ENCODE measurements around the gene LUC7L2. TPM values are rescaled to one million over a fixed set of nuclear protein-coding genes. Genes with fewer than 3 reads are reported as not detected.
"Not testable (repeated sequence)": the region's sequence is repeated elsewhere in the genome, so short reads cannot be mapped to it uniquely, and the experiment has no call there.

LUC7L2 gene
- total and polyA plus RNA-seq, 9 donors: 28.5 to 80.4 (median 61.0) TPM

DNA sequence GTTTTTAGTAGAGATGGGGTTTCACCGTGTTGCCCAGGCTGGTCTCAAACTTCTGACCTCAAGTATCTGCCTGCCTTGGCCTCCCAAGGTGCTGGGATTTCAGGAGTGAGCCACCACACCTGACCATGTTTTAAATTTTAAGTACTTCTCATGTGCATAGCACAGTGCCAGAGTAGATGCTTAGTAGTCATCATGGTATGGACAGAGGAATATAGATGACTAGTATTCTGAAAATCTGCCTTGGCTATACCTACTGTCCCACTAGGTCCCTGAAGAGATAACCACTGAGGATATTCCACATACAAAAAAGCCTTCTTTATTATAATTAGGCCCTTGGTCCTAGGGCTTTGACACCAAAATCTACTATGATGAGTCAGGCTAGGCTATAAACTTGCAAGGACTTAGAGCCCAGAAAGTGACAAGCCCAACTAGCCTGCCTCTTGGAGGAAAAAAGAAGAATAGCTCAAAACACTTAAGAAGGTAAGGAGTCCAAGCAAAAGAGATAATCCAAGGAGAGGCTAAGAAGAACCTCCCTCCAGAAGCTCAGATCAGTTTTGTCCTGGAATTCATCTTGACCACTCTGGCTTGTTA, 34.0 kb downstream of the LUC7L2 start:
- DNase-seq: no peak
- Histone ChIP-seq H3K27me3 (ENCODE audit: control insufficient read depth, insufficient read depth, low read length) (no peaks in the 10 kb centered on the region), H3K27ac (ENCODE audit: low read length) (no peak overlapping the region), H3K9me3 (replicated peaks; ENCODE audit: control insufficient read depth, low read depth, low read length) (no peaks in the 10 kb centered on the region), H3K4me1 (ENCODE audit: control insufficient read depth, insufficient read depth, low read length) (no peaks in the 10 kb centered on the region), H3K36me3 (ENCODE audit: control insufficient read depth, insufficient read depth, low read length) (peaks cover 15% of the 10 kb centered on the region), H3K4me3 (ENCODE audit: low read length) (no peak overlapping the region)
- 83% methylated on average over 1 of the region's 1 CpG for WGBS (ENCODE audit: insufficient coverage)

GRCh38 chr7:139394540-139394939, 34.8 kb downstream of the LUC7L2 start:
- 94% methylated on average over 2 of the region's 3 CpGs for WGBS (ENCODE audit: insufficient coverage)
- Histone ChIP-seq H3K27ac (ENCODE audit: low read length) (no peak overlapping the region), H3K36me3 (ENCODE audit: control insufficient read depth, insufficient read depth, low read length) (peaks cover 15% of the 10 kb centered on the region), H3K4me1 (ENCODE audit: control insufficient read depth, insufficient read depth, low read length) (no peaks in the 10 kb centered on the region), H3K4me3 (ENCODE audit: low read length) (no peak overlapping the region), H3K9me3 (replicated peaks; ENCODE audit: control insufficient read depth, low read depth, low read length) (no peaks in the 10 kb centered on the region), H3K27me3 (ENCODE audit: control insufficient read depth, insufficient read depth, low read length) (no peaks in the 10 kb centered on the region)
- DNase-seq: no peak

DNA sequence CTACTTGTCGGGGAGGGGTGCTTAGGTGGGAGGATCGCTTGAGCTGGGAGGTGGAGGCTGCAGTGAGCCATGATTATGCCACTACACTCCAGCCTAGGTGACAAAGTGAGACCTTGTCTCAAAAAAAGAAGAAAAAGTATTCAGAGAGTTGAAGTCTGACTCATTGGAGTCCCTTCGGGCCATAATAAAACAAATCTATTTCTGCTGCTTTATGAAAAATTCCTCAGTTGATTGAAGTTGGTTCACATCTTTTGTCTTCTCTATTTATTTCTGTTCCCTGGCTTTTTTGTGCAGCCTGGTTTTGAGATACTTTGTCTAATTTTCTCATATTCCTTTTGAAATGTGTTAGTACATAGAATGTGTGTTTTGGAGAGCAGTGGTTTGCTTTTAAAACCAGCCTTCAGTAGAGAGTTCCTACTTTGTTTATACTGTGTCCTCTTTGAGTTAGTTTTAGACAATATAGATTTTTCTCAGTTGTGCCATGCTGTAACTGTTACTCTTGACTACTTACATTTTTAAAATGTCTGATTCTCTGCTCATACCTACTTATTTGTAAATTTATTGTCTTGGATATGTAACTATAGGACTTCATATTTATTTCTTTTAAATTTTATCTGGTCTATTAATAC, 36.7 kb downstream of the LUC7L2 start:
- WGBS (ENCODE audit: insufficient coverage): no CpG with 5 or more reads among the region's 3 CpGs
- H3K9me3 ChIP-seq (replicated peaks; ENCODE audit: control insufficient read depth, low read depth, low read length): no peaks in the 10 kb centered on the region
- no peak overlapping the region for H3K4me3 ChIP-seq (ENCODE audit: low read length)
- no peak for DNase-seq
- H3K4me1 ChIP-seq (ENCODE audit: control insufficient read depth, insufficient read depth, low read length): no peaks in the 10 kb centered on the region
- H3K27ac ChIP-seq (ENCODE audit: low read length): no peak overlapping the region
- peaks cover 13% of the 10 kb centered on the region for H3K36me3 ChIP-seq (ENCODE audit: control insufficient read depth, insufficient read depth, low read length)
- H3K27me3 ChIP-seq (ENCODE audit: control insufficient read depth, insufficient read depth, low read length): no peaks in the 10 kb centered on the region

GRCh38 chr7:139397192-139397591, 37.5 kb downstream of the LUC7L2 start:
- no peak for DNase-seq
- Histone ChIP-seq H3K36me3 (ENCODE audit: control insufficient read depth, insufficient read depth, low read length) (peaks cover 20% of the 10 kb centered on the region), H3K27ac (ENCODE audit: low read length) (no peak overlapping the region), H3K4me1 (ENCODE audit: control insufficient read depth, insufficient read depth, low read length) (no peaks in the 10 kb centered on the region), H3K4me3 (ENCODE audit: low read length) (no peak overlapping the region), H3K27me3 (ENCODE audit: control insufficient read depth, insufficient read depth, low read length) (no peaks in the 10 kb centered on the region), H3K9me3 (replicated peaks; ENCODE audit: control insufficient read depth, low read depth, low read length) (no peaks in the 10 kb centered on the region)

DNA sequence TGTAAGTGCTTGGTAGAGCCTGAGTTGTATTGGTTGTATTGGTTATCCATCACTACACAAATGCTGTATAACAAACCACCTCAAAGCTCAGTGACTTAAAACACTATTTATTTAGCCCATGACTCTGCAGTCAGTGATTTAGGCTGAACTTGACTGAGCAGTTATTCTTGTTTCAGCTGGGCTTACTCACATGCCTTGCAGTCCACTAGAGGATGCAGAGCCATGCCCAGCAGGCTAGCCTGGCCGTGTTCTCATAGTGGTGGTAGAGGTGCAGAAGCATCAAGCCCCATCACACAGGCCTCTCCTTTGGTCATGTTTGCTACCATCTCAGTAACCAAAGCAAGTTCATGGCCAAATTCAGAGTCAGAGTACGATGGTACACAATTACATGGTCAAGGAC, 43.9 kb downstream of the LUC7L2 start:
- no peak overlapping the region for H3K4me3 ChIP-seq (ENCODE audit: low read length)
- H3K4me1 ChIP-seq (ENCODE audit: control insufficient read depth, insufficient read depth, low read length): no peaks in the 10 kb centered on the region
- no peaks in the 10 kb centered on the region for H3K9me3 ChIP-seq (replicated peaks; ENCODE audit: control insufficient read depth, low read depth, low read length)
- H3K27me3 ChIP-seq (ENCODE audit: control insufficient read depth, insufficient read depth, low read length): no peaks in the 10 kb centered on the region
- H3K36me3 ChIP-seq (ENCODE audit: control insufficient read depth, insufficient read depth, low read length): peaks cover 53% of the 10 kb centered on the region
- no peak for DNase-seq
- H3K27ac ChIP-seq (ENCODE audit: low read length): no peak overlapping the region
- WGBS (ENCODE audit: insufficient coverage): no CpG with 5 or more reads among the region's 2 CpGs

- Histone ChIP-seq H3K9me3 (replicated peaks; ENCODE audit: control insufficient read depth, low read depth, low read length) (no peaks in the 10 kb centered on the region), H3K36me3 (ENCODE audit: control insufficient read depth, insufficient read depth, low read length) (peaks cover 50% of the 10 kb centered on the region), H3K27me3 (ENCODE audit: control insufficient read depth, insufficient read depth, low read length) (no peaks in the 10 kb centered on the region), H3K27ac (ENCODE audit: low read length) (no peak overlapping the region), H3K4me3 (ENCODE audit: low read length) (no peak overlapping the region), H3K4me1 (ENCODE audit: control insufficient read depth, insufficient read depth, low read length) (no peaks in the 10 kb centered on the region)
- no peak for DNase-seq
- WGBS (ENCODE audit: insufficient coverage): no CpG with 5 or more reads among the region's 1 CpG
These were observed 47.9 kb downstream of the LUC7L2 start for GRCh38 chr7:139407555-139407954.

- not testable (repeated sequence) for H3K4me1 ChIP-seq (ENCODE audit: control insufficient read depth, insufficient read depth, low read length); H3K9me3 ChIP-seq (replicated peaks; ENCODE audit: control insufficient read depth, low read depth, low read length); H3K27ac ChIP-seq (ENCODE audit: low read length); H3K4me3 ChIP-seq (ENCODE audit: low read length); H3K27me3 ChIP-seq (ENCODE audit: control insufficient read depth, insufficient read depth, low read length); DNase-seq
- WGBS (ENCODE audit: insufficient coverage): 93% methylated on average over 3 of the region's 6 CpGs
- peaks cover 36% of the 10 kb centered on the region for H3K36me3 ChIP-seq (ENCODE audit: control insufficient read depth, insufficient read depth, low read length)
These were observed 55.2 kb downstream of the LUC7L2 start for GRCh38 chr7:139414743-139415402.

DNA sequence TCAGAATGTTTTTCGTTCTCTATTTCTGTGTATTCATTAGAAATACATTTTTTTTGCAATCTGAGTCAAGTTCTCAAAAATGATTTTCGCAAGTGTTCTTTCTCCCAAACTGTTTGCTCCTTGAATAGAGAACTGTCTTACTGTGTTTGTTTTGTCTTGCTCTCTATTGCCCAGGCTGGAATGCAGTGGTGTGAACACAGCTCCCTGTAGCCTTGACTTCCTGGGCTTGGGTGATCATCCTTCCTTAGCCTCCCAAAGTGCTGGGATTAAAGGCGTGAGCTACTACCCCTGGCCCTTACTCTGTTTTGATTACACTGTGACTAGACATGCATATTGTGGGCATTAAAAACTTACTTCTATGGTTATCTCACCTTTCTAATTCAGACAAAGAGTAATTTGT, 56.7 kb downstream of the LUC7L2 start:
- H3K27ac ChIP-seq (ENCODE audit: low read length): no peak overlapping the region
- no peaks in the 10 kb centered on the region for H3K4me1 ChIP-seq (ENCODE audit: control insufficient read depth, insufficient read depth, low read length)
- H3K36me3 ChIP-seq (ENCODE audit: control insufficient read depth, insufficient read depth, low read length): peaks cover 40% of the 10 kb centered on the region
- H3K9me3 ChIP-seq (replicated peaks; ENCODE audit: control insufficient read depth, low read depth, low read length): no peaks in the 10 kb centered on the region
- no peaks in the 10 kb centered on the region for H3K27me3 ChIP-seq (ENCODE audit: control insufficient read depth, insufficient read depth, low read length)
- H3K4me3 ChIP-seq (ENCODE audit: low read length): no peak overlapping the region
- WGBS (ENCODE audit: insufficient coverage): no CpG with 5 or more reads among the region's 3 CpGs
- no peak for DNase-seq

DNA sequence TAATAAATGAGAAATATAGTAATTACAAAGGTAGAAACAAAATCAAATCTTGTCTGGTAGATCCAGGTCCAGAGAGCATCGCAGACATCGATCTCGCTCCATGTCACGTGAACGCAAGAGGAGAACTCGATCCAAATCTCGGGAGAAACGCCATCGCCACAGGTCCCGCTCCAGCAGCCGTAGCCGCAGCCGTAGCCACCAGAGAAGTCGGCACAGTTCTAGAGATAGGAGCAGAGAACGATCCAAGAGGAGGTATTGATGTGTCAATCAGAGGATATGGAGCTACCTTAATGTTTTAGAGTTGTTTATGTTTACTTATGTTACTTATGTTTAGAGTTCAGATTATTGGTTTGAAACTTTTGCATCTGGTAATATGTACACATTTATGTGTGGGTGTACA, 57.8 kb downstream of the LUC7L2 start:
- peaks cover 43% of the 10 kb centered on the region for H3K36me3 ChIP-seq (ENCODE audit: control insufficient read depth, insufficient read depth, low read length)
- H3K27ac ChIP-seq (ENCODE audit: low read length): no peak overlapping the region

GRCh38 chr7:139421123-139421522, 61.4 kb downstream of the LUC7L2 start:
- Histone ChIP-seq H3K27me3 (ENCODE audit: control insufficient read depth, insufficient read depth, low read length) (no peaks in the 10 kb centered on the region), H3K27ac (ENCODE audit: low read length) (no peak overlapping the region), H3K9me3 (replicated peaks; ENCODE audit: control insufficient read depth, low read depth, low read length) (no peaks in the 10 kb centered on the region), H3K4me1 (ENCODE audit: control insufficient read depth, insufficient read depth, low read length) (no peaks in the 10 kb centered on the region), H3K36me3 (ENCODE audit: control insufficient read depth, insufficient read depth, low read length) (peaks cover 40% of the 10 kb centered on the region), H3K4me3 (ENCODE audit: low read length) (no peak overlapping the region)
- WGBS (ENCODE audit: insufficient coverage): no CpG with 5 or more reads among the region's 1 CpG
- no peak for DNase-seq

More for the DNA sequence above, 57.8 kb downstream of the LUC7L2 start:
- Histone ChIP-seq H3K27me3 (ENCODE audit: control insufficient read depth, insufficient read depth, low read length) (no peaks in the 10 kb centered on the region), H3K4me3 (ENCODE audit: low read length) (no peak overlapping the region), H3K9me3 (replicated peaks; ENCODE audit: control insufficient read depth, low read depth, low read length) (no peaks in the 10 kb centered on the region), H3K4me1 (ENCODE audit: control insufficient read depth, insufficient read depth, low read length) (no peaks in the 10 kb centered on the region)
- DNase-seq: no peak
- WGBS (ENCODE audit: insufficient coverage): 97% methylated on average over 15 of the region's 15 CpGs

Data from muscle of leg (tissue), 11 donors.